ENCODE results near the gene NUDT15. TPM values are rescaled to one million over a fixed set of nuclear protein-coding genes. Genes with fewer than 3 reads are reported as not detected.
"Not testable (repeated sequence)": the region's sequence is repeated elsewhere in the genome, so short reads cannot be mapped to it uniquely, and the experiment has no call there.

The NUDT15 gene
- total RNA-seq, 2 donors from 2014 or later, result 42.0 to 59.8 TPM

GRCh38 chr13:48050550-48050949 is 13.0 kb downstream of the NUDT15 start:
- H3K9ac ChIP-seq (ENCODE audit: extremely low read depth, low read length, poor library complexity, severe bottlenecking), result no peak overlapping the region
- H3K9me3 ChIP-seq (ENCODE audit: control insufficient read depth, low read length), result peaks cover 15% of the 10 kb centered on the region
- H3K9me3 Mint-ChIP-seq, result peaks cover 7% of the 10 kb centered on the region
- no peak for DNase-seq
- peaks cover 91% of the 10 kb centered on the region for H3K36me3 Mint-ChIP-seq (ENCODE audit: low read depth)
- no peak overlapping the region for H3K4me3 Mint-ChIP-seq
- no peaks in the 10 kb centered on the region for H3K27me3 Mint-ChIP-seq (ENCODE audit: insufficient read depth)
- H3K4me1 Mint-ChIP-seq, result no peaks in the 10 kb centered on the region
- no peaks in the 10 kb centered on the region for H3K4me1 ChIP-seq (ENCODE audit: control insufficient read depth, insufficient read depth, low read length)
- no peak overlapping the region for H3K27ac ChIP-seq (ENCODE audit: low read depth, low read length)
- TF ChIP-seq CTCF (conservative IDR thresholded peaks at IDR 0.05), result no peak
- 95 to 98% methylated on average over 2 to 3 of the region's 3 CpGs for WGBS, 2 experiments (ENCODE audit: insufficient coverage in 1 of 2, insufficient read length in 1 of 2)
- H3K36me3 ChIP-seq (ENCODE audit: control insufficient read depth, insufficient read depth, low read length), result peaks cover 88% of the 10 kb centered on the region
- H3K27ac Mint-ChIP-seq, result no peak overlapping the region
- H3K27me3 ChIP-seq (ENCODE audit: control insufficient read depth, insufficient read depth, low read length, poor library complexity, severe bottlenecking), result no peaks in the 10 kb centered on the region
- no peak overlapping the region for H3K4me3 ChIP-seq (ENCODE audit: low read length)

- Histone ChIP-seq H3K4me1 (ENCODE audit: control insufficient read depth, insufficient read depth, low read length) (no peaks in the 10 kb centered on the region), H3K27me3 (ENCODE audit: control insufficient read depth, insufficient read depth, low read length, poor library complexity, severe bottlenecking) (no peaks in the 10 kb centered on the region), H3K9me3 (ENCODE audit: control insufficient read depth, low read length) (peaks cover 37% of the 10 kb centered on the region), H3K4me3 (ENCODE audit: low read length) (no peak overlapping the region), H3K36me3 (ENCODE audit: control insufficient read depth, insufficient read depth, low read length) (peaks cover 58% of the 10 kb centered on the region), H3K27ac (ENCODE audit: low read depth, low read length) (no peak overlapping the region), H3K9ac (ENCODE audit: extremely low read depth, low read length, poor library complexity, severe bottlenecking) (no peak overlapping the region)
- Mint-ChIP-seq H3K27ac (no peak overlapping the region), H3K27me3 (ENCODE audit: insufficient read depth) (peaks cover 1% of the 10 kb centered on the region), H3K36me3 (ENCODE audit: low read depth) (peaks cover 95% of the 10 kb centered on the region), H3K4me3 (no peak overlapping the region), H3K4me1 (no peaks in the 10 kb centered on the region), H3K9me3 (peaks cover 46% of the 10 kb centered on the region)
- no peak for TF ChIP-seq CTCF (conservative IDR thresholded peaks at IDR 0.05)
- WGBS, 2 experiments (ENCODE audit: insufficient coverage in 1 of 2, insufficient read length in 1 of 2), result 91 to 94% methylated on average over 6 of the region's 6 CpGs
- no peak for DNase-seq
Observed at GRCh38 chr13:48054601-48055000, 17.1 kb downstream of the NUDT15 start.

GRCh38 chr13:48055712-48056111 is 18.2 kb downstream of the NUDT15 start:
- H3K4me3 Mint-ChIP-seq, result no peak overlapping the region
- H3K27me3 ChIP-seq (ENCODE audit: control insufficient read depth, insufficient read depth, low read length, poor library complexity, severe bottlenecking), result no peaks in the 10 kb centered on the region
- no peaks in the 10 kb centered on the region for H3K4me1 Mint-ChIP-seq
- no peaks in the 10 kb centered on the region for H3K4me1 ChIP-seq (ENCODE audit: control insufficient read depth, insufficient read depth, low read length)
- peaks cover 37% of the 10 kb centered on the region for H3K9me3 ChIP-seq (ENCODE audit: control insufficient read depth, low read length)
- no peak for DNase-seq
- H3K9me3 Mint-ChIP-seq, result peaks cover 57% of the 10 kb centered on the region
- H3K27me3 Mint-ChIP-seq (ENCODE audit: insufficient read depth), result peaks cover 1% of the 10 kb centered on the region
- H3K36me3 ChIP-seq (ENCODE audit: control insufficient read depth, insufficient read depth, low read length), result peaks cover 47% of the 10 kb centered on the region
- no peak overlapping the region for H3K9ac ChIP-seq (ENCODE audit: extremely low read depth, low read length, poor library complexity, severe bottlenecking)
- WGBS, 2 experiments (ENCODE audit: insufficient coverage in 1 of 2, insufficient read length in 1 of 2), result 95 to 100% methylated on average over 3 to 5 of the region's 5 CpGs
- peaks cover 98% of the 10 kb centered on the region for H3K36me3 Mint-ChIP-seq (ENCODE audit: low read depth)
- no peak overlapping the region for H3K4me3 ChIP-seq (ENCODE audit: low read length)
- H3K27ac Mint-ChIP-seq, result no peak overlapping the region
- TF ChIP-seq CTCF (conservative IDR thresholded peaks at IDR 0.05), result no peak
- no peak overlapping the region for H3K27ac ChIP-seq (ENCODE audit: low read depth, low read length)

GRCh38 chr13:48058536-48058935 is 21.0 kb downstream of the NUDT15 start:
- H3K4me1 Mint-ChIP-seq; H3K27ac ChIP-seq (ENCODE audit: low read depth, low read length); H3K4me3 ChIP-seq (ENCODE audit: low read length); H3K4me3 Mint-ChIP-seq; H3K27me3 ChIP-seq (ENCODE audit: control insufficient read depth, insufficient read depth, low read length, poor library complexity, severe bottlenecking); H3K9ac ChIP-seq (ENCODE audit: extremely low read depth, low read length, poor library complexity, severe bottlenecking); DNase-seq; H3K4me1 ChIP-seq (ENCODE audit: control insufficient read depth, insufficient read depth, low read length); H3K27me3 Mint-ChIP-seq (ENCODE audit: insufficient read depth); H3K27ac Mint-ChIP-seq: not testable (repeated sequence)
- Histone ChIP-seq H3K9me3 (ENCODE audit: control insufficient read depth, low read length) (peaks cover 46% of the 10 kb centered on the region), H3K36me3 (ENCODE audit: control insufficient read depth, insufficient read depth, low read length) (peaks cover 32% of the 10 kb centered on the region)
- WGBS, 2 experiments (ENCODE audit: insufficient coverage in 1 of 2, insufficient read length in 1 of 2), result 96 to 100% methylated on average over 1 to 6 of the region's 6 CpGs
- H3K36me3 Mint-ChIP-seq (ENCODE audit: low read depth), result peaks cover 93% of the 10 kb centered on the region
- H3K9me3 Mint-ChIP-seq, result peaks cover 75% of the 10 kb centered on the region

GRCh38 chr13:48059951-48060350 is 22.4 kb downstream of the NUDT15 start:
- H3K27me3 ChIP-seq (ENCODE audit: control insufficient read depth, insufficient read depth, low read length, poor library complexity, severe bottlenecking); H3K27ac ChIP-seq (ENCODE audit: low read depth, low read length); H3K4me1 ChIP-seq (ENCODE audit: control insufficient read depth, insufficient read depth, low read length); H3K4me3 ChIP-seq (ENCODE audit: low read length); H3K4me1 Mint-ChIP-seq; H3K27ac Mint-ChIP-seq; H3K4me3 Mint-ChIP-seq; DNase-seq; H3K27me3 Mint-ChIP-seq (ENCODE audit: insufficient read depth); H3K9ac ChIP-seq (ENCODE audit: extremely low read depth, low read length, poor library complexity, severe bottlenecking): not testable (repeated sequence)
- H3K9me3 Mint-ChIP-seq, result peaks cover 76% of the 10 kb centered on the region
- WGBS, 2 experiments (ENCODE audit: insufficient coverage in 1 of 2, insufficient read length in 1 of 2), result 64 to 67% methylated on average over 3 to 5 of the region's 5 CpGs
- H3K36me3 Mint-ChIP-seq (ENCODE audit: low read depth), result peaks cover 94% of the 10 kb centered on the region
- H3K36me3 ChIP-seq (ENCODE audit: control insufficient read depth, insufficient read depth, low read length), result peaks cover 29% of the 10 kb centered on the region
- H3K9me3 ChIP-seq (ENCODE audit: control insufficient read depth, low read length), result peaks cover 48% of the 10 kb centered on the region
